PC-3 (cell line): ENCODE data around the gene NUDT11. TPM values are rescaled to one million over a fixed set of nuclear protein-coding genes. Genes with fewer than 3 reads are reported as not detected.
"Not testable (repeated sequence)": the region's sequence is repeated elsewhere in the genome, so short reads cannot be mapped to it uniquely, and the experiment has no call there.

Experiments
- ATAC-seq: fragments of 200-7000 bp; cut with Tn5 transposase; 2 replicates; pipeline ENCODE4 v1.9.1; 2020; ENCODE audit warnings: mild to moderate bottlenecking, moderate library complexity
- BruUV-seq: library from RNA; stranded (reverse); fragments of 400-500 nt; replicated peaks from 2 replicates; lab custom pipeline; 2021; lab: Mats Ljungman, UMichigan
- CTCF ChIA-PET: fragments of 300-600 bp; sonication (Branson Sonifier 250); formaldehyde crosslinking; loops from one replicate; lab custom pipeline; 2022; ENCODE audit warnings: antibody characterized with exemption; lab: Charles Lee
- POLR2A ChIA-PET: fragments of 300-600 bp; sonication (Branson Sonifier 250); formaldehyde crosslinking; loops from one replicate; lab custom pipeline; 2022; ENCODE audit warnings: antibody characterized with exemption; ENCODE audit not compliant: unreplicated experiment; lab: Charles Lee
- DNase-seq: peaks from one replicate; pipeline ENCODE4 v3.0.0-alpha.2; 2015
- H2AFZ ChIP-seq: fragments of 300-600 bp; sonication (generic); 2 replicates; pipeline ENCODE4 v1.6.0; 2016; ENCODE audit warnings: antibody characterized with exemption, low read length
- H3F3A ChIP-seq: fragments of 300-600 bp; sonication (generic); one replicate; pipeline ENCODE4 v1.6.0; 2017; ENCODE audit warnings: antibody characterized with exemption, low read length, control low read depth, mild to moderate bottlenecking; ENCODE audit not compliant: unreplicated experiment
- H3K27ac ChIP-seq: fragments of 300-600 bp; sonication (generic); 2 replicates; pipeline ENCODE4 v1.5.1; 2016; ENCODE audit warnings: mild to moderate bottlenecking, low read length
- H3K27me3 ChIP-seq: fragments of 300-600 bp; sonication (generic); 2 replicates; pipeline ENCODE4 v1.6.1; 2016; ENCODE audit warnings: low read length, mixed read lengths
- H3K36me3 ChIP-seq: fragments of 300-600 bp; sonication (generic); 2 replicates; pipeline ENCODE4 v1.6.1; 2016; ENCODE audit warnings: low read depth, mixed run types, low read length, mixed read lengths
- H3K4me1 ChIP-seq: fragments of 300-600 bp; sonication (generic); 2 replicates; pipeline ENCODE4 v1.5.1; 2016; ENCODE audit warnings: low read length; ENCODE audit not compliant: insufficient read depth
- H3K4me2 ChIP-seq: fragments of 300-600 bp; sonication (generic); 2 replicates; pipeline ENCODE4 v1.6.0; 2016; ENCODE audit warnings: low read length
- H3K4me3 ChIP-seq: fragments of 300-600 bp; sonication (generic); 2 replicates; pipeline ENCODE4 v1.5.1; 2016; ENCODE audit warnings: mild to moderate bottlenecking, low read length, mixed read lengths
- H3K79me2 ChIP-seq: fragments of 300-600 bp; sonication (generic); 2 replicates; pipeline ENCODE4 v1.6.1; 2017; ENCODE audit warnings: low read length, mixed read lengths
- H3K9ac ChIP-seq: fragments of 300-600 bp; sonication (generic); 2 replicates; pipeline ENCODE4 v1.6.0; 2016; ENCODE audit warnings: mild to moderate bottlenecking, low read length
- H3K9me2 ChIP-seq: fragments of 300-600 bp; sonication (generic); replicated peaks from 2 replicates; pipeline ENCODE4 v1.6.1; 2016; ENCODE audit warnings: mixed run types, low read length, mixed read lengths
- H3K9me3 ChIP-seq: fragments of 300-600 bp; sonication (generic); 2 replicates; pipeline ENCODE4 v1.6.1; 2016; ENCODE audit warnings: low read length, mixed read lengths
- H4K20me1 ChIP-seq: fragments of 300-600 bp; sonication (generic); 2 replicates; pipeline ENCODE4 v1.6.1; 2016; ENCODE audit warnings: low read length, mixed read lengths
- CTCF ChIP-seq: fragments of 300-600 bp; sonication (generic); conservative IDR thresholded peaks from 2 replicates; pipeline ENCODE4 v1.5.1; 2017; ENCODE audit warnings: antibody characterized with exemption, low read depth, mild to moderate bottlenecking, low read length
- EZH2 ChIP-seq: fragments of 300-600 bp; sonication (generic); IDR thresholded peaks from one replicate; pipeline ENCODE4 v1.6.1; 2017; ENCODE audit warnings: antibody characterized with exemption, mild to moderate bottlenecking, low read length; ENCODE audit not compliant: unreplicated experiment
- EZH2phosphoT487 ChIP-seq: fragments of 300-600 bp; sonication (generic); IDR thresholded peaks from 2 replicates; pipeline ENCODE4 v1.6.1; 2018; ENCODE audit warnings: mild to moderate bottlenecking, antibody characterized with exemption, low read length, borderline replicate concordance
- intact Hi-C: fragments of 100-400 bp; cut with micrococcal nuclease; formaldehyde crosslinking; loops from 2 replicates; pipeline ENCODE4 v1.9.0; 2023
- total RNA-seq: library from RNA; depleted of rRNA; stranded (reverse); fragments of >200 nt; gene quantifications from 2 replicates; pipeline ENCODE4 v1.2.3, GENCODE V29; 2014

Gene NUDT11
- total RNA-seq, 1 experiment from 2014 or later = 2.4 TPM

GRCh38 chrX:51507551-51507950, 11.2 kb upstream of the NUDT11 start:
- intact Hi-C loops = no loop called here
- ATAC-seq = no peak
- no peak overlapping the region for H3K27ac ChIP-seq
- H3K4me3 ChIP-seq = no peak overlapping the region
- H3K9me3 ChIP-seq = no peaks in the 10 kb centered on the region
- no peak overlapping the region for H3K9ac ChIP-seq
- H3F3A ChIP-seq = no peaks in the 10 kb centered on the region
- H3K4me2 ChIP-seq = no peak overlapping the region
- H3K36me3 ChIP-seq = no peaks in the 10 kb centered on the region
- H4K20me1 ChIP-seq = no peaks in the 10 kb centered on the region
- H3K4me1 ChIP-seq = no peaks in the 10 kb centered on the region
- H3K9me2 ChIP-seq = no peaks in the 10 kb centered on the region
- DNase-seq = no peak
- H2AFZ ChIP-seq = no peak overlapping the region
- no peaks in the 10 kb centered on the region for H3K79me2 ChIP-seq
- TF ChIP-seq EZH2 = no peak
- no peak for TF ChIP-seq EZH2phosphoT487
- TF ChIP-seq CTCF = no peak
- no peaks in the 10 kb centered on the region; the same call in 1 of the 2 replicates for H3K27me3 ChIP-seq
- BruUV-seq = no TSS peak
- ChIA-PET CTCF (no interaction called here), POLR2A (no interaction called here)

GRCh38 chrX:51495701-51496488, 497 bp downstream of the NUDT11 start:
- H3K4me1 ChIP-seq, POLR2A ChIA-PET, H3K79me2 ChIP-seq, CTCF ChIA-PET, H3K9ac ChIP-seq, H3K9me2 ChIP-seq, H4K20me1 ChIP-seq, BruUV-seq, H3K9me3 ChIP-seq, DNase-seq, H3F3A ChIP-seq, H3K27ac ChIP-seq, H3K36me3 ChIP-seq: not testable (repeated sequence)
- Histone ChIP-seq H2AFZ (peak overlapping the region; percentile 70), H3K4me2 (peak overlapping the region; percentile 82), H3K27me3 (peaks cover 20% of the 10 kb centered on the region; the same call in 1 of the 2 replicates), H3K4me3 (peak overlapping the region; percentile 64)
- intact Hi-C loops = loop anchor here (10.0 kb wide), 1 partner anchor 359 kb away; no protein-coding TSS in a partner anchor
- ATAC-seq = peak; percentile 46

- ATAC-seq = no peak
These were observed 2.0 kb downstream of the NUDT11 start for GRCh38 chrX:51494409-51494808.

More at GRCh38 chrX:51494409-51494808, 2.0 kb downstream of the NUDT11 start:
- H3K4me2 ChIP-seq = no peak overlapping the region; the same call in 1 of the 2 replicates
- H3K27ac ChIP-seq = no peak overlapping the region
- no peaks in the 10 kb centered on the region for H3K4me1 ChIP-seq
- no peaks in the 10 kb centered on the region for H3K9me2 ChIP-seq
- TF ChIP-seq EZH2phosphoT487 (no peak), EZH2 (no peak), CTCF (peak; percentile 54)
- no peaks in the 10 kb centered on the region for H3F3A ChIP-seq
- H3K4me3 ChIP-seq = no peak overlapping the region
- H3K9me3 ChIP-seq = no peaks in the 10 kb centered on the region
- no TSS peak for BruUV-seq
- ChIA-PET CTCF (no interaction called here), POLR2A (no interaction called here)
- intact Hi-C loops = loop anchor here (10.0 kb wide), 1 partner anchor 360 kb away; no protein-coding TSS in a partner anchor
- no peak overlapping the region for H2AFZ ChIP-seq
- H3K9ac ChIP-seq = no peak overlapping the region
- H3K36me3 ChIP-seq = no peaks in the 10 kb centered on the region
- H3K27me3 ChIP-seq = peaks cover 20% of the 10 kb centered on the region; the same call in 1 of the 2 replicates
- H3K79me2 ChIP-seq = no peaks in the 10 kb centered on the region
- DNase-seq = peak; percentile 11
- H4K20me1 ChIP-seq = no peaks in the 10 kb centered on the region
